Fibroblast of mammary gland (primary cell): ENCODE data around the gene MSMO1.

Experiments used
- DNase-seq: peaks from one replicate; pipeline ENCODE4 v3.0.0-alpha.2; 2010; ENCODE audit warnings: low read depth
- H3K4me3 ChIP-seq: 2 replicates; pipeline ENCODE4 v1.5.1; 2011; ENCODE audit warnings: low read depth, mild to moderate bottlenecking, low read length, moderate library complexity; ENCODE audit not compliant: control insufficient read depth
- CTCF ChIP-seq: conservative IDR thresholded peaks from 2 replicates; pipeline ENCODE4 v1.5.1; 2011; ENCODE audit warnings: low read depth, low read length, inconsistent platforms; ENCODE audit not compliant: control insufficient read depth, insufficient read depth

MSMO1 gene

GRCh38 chr4:165345666-165346417 is 18.4 kb downstream of the MSMO1 start:
- peak; percentile 44 for TF ChIP-seq CTCF
- no peak overlapping the region for H3K4me3 ChIP-seq
- peak; percentile 37 for DNase-seq

GRCh38 chr4:165347647-165348569 is 20.4 kb downstream of the MSMO1 start:
- DNase-seq: no peak
- no peak overlapping the region for H3K4me3 ChIP-seq
- no peak for TF ChIP-seq CTCF

GRCh38 chr4:165351359-165352130 is 24.1 kb downstream of the MSMO1 start:
- TF ChIP-seq CTCF: no peak
- no peak for DNase-seq

GRCh38 chr4:165355900-165356300 is 28.4 kb downstream of the MSMO1 start:
- H3K4me3 ChIP-seq: no peak overlapping the region
- peak; percentile 63 for TF ChIP-seq CTCF
- peak; percentile 64 for DNase-seq

More at GRCh38 chr4:165351359-165352130, 24.1 kb downstream of the MSMO1 start:
- no peak overlapping the region for H3K4me3 ChIP-seq

GRCh38 chr4:165359506-165359905 is 32.0 kb downstream of the MSMO1 start:
- peak; percentile 67 for DNase-seq
- no peak for TF ChIP-seq CTCF
- H3K4me3 ChIP-seq: no peak overlapping the region

GRCh38 chr4:165360041-165360695 is 32.7 kb downstream of the MSMO1 start:
- peak overlapping the region; percentile 1 for H3K4me3 ChIP-seq
- TF ChIP-seq CTCF: no peak
- peak; percentile 81 for DNase-seq
